ENCODE data around the gene ISCA1. TPM values are rescaled to one million over a fixed set of nuclear protein-coding genes. Genes with fewer than 3 reads are reported as not detected.
A peak's percentile ranks its signal among the peaks of the same experiment; 100 is the strongest.

ISCA1 gene
- total RNA-seq: 10 to 100 TPM; 53.5 to 64.9 (median 58.2) TPM
- polyA plus RNA-seq: 10 to 100 TPM; 23.4 to 74.2 (median 49.9) TPM

GRCh38 chr9:86282077-86282978 is at the start of gene ISCA1:
TSS of gene ISCA1 (minus strand) at chr9:86282538. CDS start at chr9:86282458, 80 bp downstream.
- intact Hi-C loops (cut with DNase I): loop anchor here (5.0 to 10.0 kb wide), 4 partner anchors 70 to 248 kb away; partner anchors contain the start of genes GOLM1 and TUT7
- Histone ChIP-seq H3K36me3 (no peaks in the 10 kb centered on the region), H3K9me3 (no peaks in the 10 kb centered on the region), H3K27ac (peak within 1 kb of the TSS; percentile 95 to 99 (median 96)), H3K4me1 (peaks cover 0 to 39% (median 32%) of the 10 kb centered on the region in 4 donors), H3K27me3 (no peaks in the 10 kb centered on the region), H3K4me3 (peak within 1 kb of the TSS; percentile 79 to 98 (median 91))
- TF ChIP-seq CTCF (IDR thresholded peaks at IDR 0.05): no peak
- peak; percentile 90 to 95 (median 92) for TF ChIP-seq POLR2AphosphoS5 (IDR thresholded peaks at IDR 0.05)
- peak in 2 of 4 donors; percentile 30 to 36 for TF ChIP-seq EP300 (IDR thresholded peaks at IDR 0.05)
- TF ChIP-seq POLR2A (IDR thresholded peaks at IDR 0.05): peak; percentile 70 to 78
- 0% methylated on average over 101 of the region's 101 CpGs for WGBS, 2 donors
- DNase-seq: peak; percentile 98

- H3K36me3 ChIP-seq: peaks cover 0 to 65% (median 14%) of the 10 kb centered on the region in 4 donors
- DNase-seq: no peak
Measured at GRCh38 chr9:86330186-86330585, 47.8 kb upstream of the ISCA1 start.

GRCh38 chr9:86329649-86330048 is 47.3 kb upstream of the ISCA1 start:
- Histone ChIP-seq H3K27me3 (no peaks in the 10 kb centered on the region), H3K27ac (peak overlapping the region in 2 of 4 donors; percentile 16 to 36), H3K9me3 (no peaks in the 10 kb centered on the region), H3K4me1 (peaks cover 0 to 12% (median 3%) of the 10 kb centered on the region in 4 donors), H3K36me3 (peaks cover 0 to 65% (median 12%) of the 10 kb centered on the region in 4 donors), H3K4me3 (no peak overlapping the region)
- 95 to 96% methylated on average over 1 of the region's 1 CpG for WGBS, 2 donors
- intact Hi-C loops (cut with DNase I): no loop called here
- TF ChIP-seq CTCF (IDR thresholded peaks at IDR 0.05) (no peak), POLR2AphosphoS5 (IDR thresholded peaks at IDR 0.05) (peak in 1 of 4 donors; percentile 45), EP300 (IDR thresholded peaks at IDR 0.05) (no peak), POLR2A (IDR thresholded peaks at IDR 0.05) (no peak)
- no peak for DNase-seq

More at GRCh38 chr9:86330186-86330585, 47.8 kb upstream of the ISCA1 start:
- Histone ChIP-seq H3K4me3 (no peak overlapping the region), H3K9me3 (no peaks in the 10 kb centered on the region), H3K27me3 (no peaks in the 10 kb centered on the region), H3K27ac (peak overlapping the region in 2 of 4 donors; percentile 16 to 36), H3K4me1 (peaks cover 0 to 10% (median 3%) of the 10 kb centered on the region in 4 donors)
- TF ChIP-seq CTCF (IDR thresholded peaks at IDR 0.05) (no peak), EP300 (IDR thresholded peaks at IDR 0.05) (no peak), POLR2AphosphoS5 (IDR thresholded peaks at IDR 0.05) (no peak), POLR2A (IDR thresholded peaks at IDR 0.05) (no peak)
- WGBS, 2 donors: 84 to 89% methylated on average over 5 of the region's 5 CpGs
- intact Hi-C loops (cut with DNase I): no loop called here

GRCh38 chr9:86328156-86328555 is 45.8 kb upstream of the ISCA1 start:
- no peaks in the 10 kb centered on the region for H3K9me3 ChIP-seq
- TF ChIP-seq POLR2A (IDR thresholded peaks at IDR 0.05): no peak
- TF ChIP-seq CTCF (IDR thresholded peaks at IDR 0.05): no peak
- TF ChIP-seq POLR2AphosphoS5 (IDR thresholded peaks at IDR 0.05): no peak
- no peak for TF ChIP-seq EP300 (IDR thresholded peaks at IDR 0.05)
- peaks cover 0 to 74% (median 20%) of the 10 kb centered on the region in 4 donors for H3K36me3 ChIP-seq
- intact Hi-C loops (cut with DNase I): no loop called here
- 77 to 88% methylated on average over 4 of the region's 4 CpGs for WGBS, 2 donors
- H3K4me3 ChIP-seq: no peak overlapping the region
- peaks cover 0 to 12% (median 3%) of the 10 kb centered on the region in 4 donors for H3K4me1 ChIP-seq
- no peak for DNase-seq
- no peaks in the 10 kb centered on the region for H3K27me3 ChIP-seq
- no peak overlapping the region for H3K27ac ChIP-seq
